Middle frontal gyrus (tissue), 1 donor: Measurements from ENCODE around the gene SNRPD3.
"Not testable (repeated sequence)": the region's sequence is repeated elsewhere in the genome, so short reads cannot be mapped to it uniquely, and the experiment has no call there.

ENCODE experiments used
- DNase-seq: peaks from one replicate; pipeline ENCODE4 v3.0.0-alpha.2; 2015; ENCODE audit warnings: low spot score; ENCODE audit errors: extremely low spot score

SNRPD3 gene

DNA sequence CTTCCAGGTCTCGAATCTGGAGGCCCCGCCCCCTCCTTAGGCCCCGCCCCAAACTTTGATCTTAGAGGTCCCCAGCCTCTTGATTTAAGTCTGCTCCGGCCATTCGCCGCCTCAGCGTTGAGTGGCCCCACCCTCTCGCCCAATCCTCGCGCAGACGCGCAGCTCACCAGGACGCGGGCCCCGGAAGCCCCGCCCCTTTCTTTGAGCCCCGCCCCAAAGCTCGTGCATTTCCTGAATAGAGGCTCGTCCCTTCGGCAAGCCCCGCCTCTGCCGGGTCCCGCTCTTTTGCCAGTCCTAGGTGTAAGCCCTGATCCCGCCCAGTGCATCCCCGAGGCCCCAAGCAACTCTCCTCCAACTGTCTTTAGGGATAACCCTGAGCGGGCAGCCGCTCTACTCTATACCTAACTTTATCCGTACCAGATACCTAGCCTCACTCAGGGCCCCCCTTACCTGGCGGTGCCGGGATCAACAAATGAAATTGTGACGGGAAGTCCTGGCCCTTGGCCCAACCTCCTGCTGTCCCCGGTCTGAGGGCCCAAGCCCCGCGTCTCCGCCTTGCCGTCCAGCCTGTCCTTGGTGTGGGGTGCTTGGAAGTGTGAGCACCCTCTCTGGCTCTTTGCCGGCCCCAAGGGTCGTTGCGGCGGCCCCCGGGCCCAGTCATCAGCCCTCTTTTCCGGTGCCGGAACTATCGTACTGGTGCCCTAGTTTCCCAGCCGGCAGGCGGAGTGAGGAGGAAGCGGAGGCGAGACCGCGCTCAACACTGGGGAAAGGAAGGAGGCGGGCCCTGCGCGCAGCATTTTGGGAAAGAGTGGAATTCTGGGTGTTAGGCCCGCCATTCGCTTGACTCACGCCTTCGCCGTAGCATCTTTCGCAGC is at the start of gene SNRPD3:
TSS of gene SNRPD3 (plus strand) at position 835 of the 875 bp plus-strand sequence. CDS start 1,676 bp downstream, outside the sequence.
- peak; percentile 95 for DNase-seq

GRCh38 chr22:24506802-24507438 is 48.9 kb upstream of the SNRPD3 start:
- no peak for DNase-seq

DNA sequence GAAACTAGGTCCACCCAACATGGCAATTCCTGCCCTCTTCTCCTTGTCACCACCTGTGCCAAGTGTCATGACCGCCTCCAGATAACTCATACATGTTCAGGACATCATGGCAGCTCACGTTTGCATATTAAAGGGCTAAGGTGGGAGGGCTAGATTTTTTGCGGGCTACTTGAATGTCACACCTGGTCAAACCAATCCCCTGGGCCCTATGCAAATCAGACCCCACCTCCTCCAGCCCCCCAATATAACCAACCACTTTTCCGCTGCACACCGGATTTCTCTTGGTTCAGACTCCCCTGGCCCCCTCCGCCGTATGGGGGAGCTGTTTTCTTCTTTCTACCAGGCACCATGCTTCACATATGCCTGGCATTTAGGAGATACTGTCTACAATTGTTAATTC is 48.1 kb upstream of the SNRPD3 start:
- no peak for DNase-seq

GRCh38 chr22:24510637-24511625 is 44.9 kb upstream of the SNRPD3 start:
- no peak for DNase-seq

GRCh38 chr22:24512043-24512442 is 43.8 kb upstream of the SNRPD3 start:
- DNase-seq, result no peak

DNA sequence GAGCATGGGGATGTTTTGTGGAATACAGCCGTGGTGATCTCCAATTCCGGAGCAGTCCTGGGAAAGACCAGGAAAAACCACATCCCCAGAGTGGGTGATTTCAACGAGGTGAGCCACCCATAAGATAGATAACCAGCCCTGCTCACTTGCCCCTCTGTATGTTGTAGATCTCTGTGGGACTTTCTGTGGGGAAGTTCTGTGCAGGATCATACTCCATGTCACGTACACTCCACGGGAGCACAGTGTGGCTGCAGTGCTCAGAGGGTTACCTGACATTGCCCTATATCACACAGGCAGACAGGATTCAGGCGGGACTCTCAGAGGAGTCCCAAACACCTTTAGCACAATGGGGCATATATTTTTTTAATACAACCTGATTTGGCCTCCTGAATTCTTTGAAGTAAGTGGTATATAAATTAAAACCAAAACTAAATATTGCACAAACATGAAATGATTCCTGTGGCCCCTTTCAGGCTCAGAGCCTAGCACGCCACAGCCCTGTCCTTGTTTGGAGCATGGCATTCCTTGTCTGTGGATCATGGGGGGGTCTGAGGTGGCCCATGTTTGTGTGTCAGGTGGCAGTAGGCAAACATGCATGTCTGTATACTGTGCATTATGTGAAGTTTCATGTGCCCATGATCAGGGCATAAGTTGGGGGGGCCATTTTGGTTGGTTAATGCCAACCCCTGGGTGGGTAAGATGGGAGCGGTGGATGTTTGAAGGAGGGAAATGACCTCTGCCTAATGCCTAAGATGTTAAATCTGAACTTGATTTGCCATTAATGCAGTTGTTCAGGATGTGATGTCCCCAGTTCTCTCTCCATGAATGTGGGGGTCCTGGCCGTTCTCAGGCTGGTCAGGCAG is 42.2 kb upstream of the SNRPD3 start:
- no peak for DNase-seq

- DNase-seq, result no peak
These were observed 41.4 kb upstream of the SNRPD3 start for GRCh38 chr22:24514241-24515026.

DNA sequence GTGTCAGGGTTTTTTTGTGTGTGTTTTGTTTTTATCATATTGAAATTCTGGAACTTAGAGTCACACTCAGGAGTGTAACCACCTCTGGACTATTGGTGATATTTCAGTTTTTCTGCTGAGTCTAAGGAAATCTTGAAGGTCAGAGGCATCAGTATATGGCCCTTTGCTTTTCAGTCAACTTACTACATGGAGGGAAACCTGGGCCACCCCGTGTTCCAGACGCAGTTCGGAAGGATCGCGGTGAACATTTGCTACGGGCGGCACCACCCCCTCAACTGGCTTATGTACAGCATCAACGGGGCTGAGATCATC is 40.8 kb upstream of the SNRPD3 start:
- DNase-seq, result no peak

DNA sequence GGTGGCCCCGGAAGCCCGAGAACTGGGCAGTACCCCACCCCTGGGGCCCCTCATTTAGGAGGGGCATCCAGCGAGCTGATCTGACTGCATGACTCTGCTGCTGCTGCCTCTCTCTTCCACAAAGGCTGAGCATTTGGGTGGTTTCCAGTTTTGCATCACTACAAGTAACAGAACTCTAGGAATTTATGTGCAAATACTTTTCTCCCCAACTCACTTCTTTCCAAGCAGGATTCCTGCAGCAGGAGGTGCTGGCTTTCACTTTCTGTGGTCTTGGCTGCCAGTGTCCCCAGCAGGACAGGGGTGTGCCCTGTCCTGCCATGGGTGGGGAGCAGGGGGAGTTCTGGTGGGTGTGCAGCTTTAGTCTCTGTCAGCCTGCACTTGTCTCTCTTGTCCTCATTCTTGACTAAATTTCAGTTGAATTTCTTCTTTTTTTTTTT is 39.5 kb upstream of the SNRPD3 start:
- DNase-seq, result no peak

DNA sequence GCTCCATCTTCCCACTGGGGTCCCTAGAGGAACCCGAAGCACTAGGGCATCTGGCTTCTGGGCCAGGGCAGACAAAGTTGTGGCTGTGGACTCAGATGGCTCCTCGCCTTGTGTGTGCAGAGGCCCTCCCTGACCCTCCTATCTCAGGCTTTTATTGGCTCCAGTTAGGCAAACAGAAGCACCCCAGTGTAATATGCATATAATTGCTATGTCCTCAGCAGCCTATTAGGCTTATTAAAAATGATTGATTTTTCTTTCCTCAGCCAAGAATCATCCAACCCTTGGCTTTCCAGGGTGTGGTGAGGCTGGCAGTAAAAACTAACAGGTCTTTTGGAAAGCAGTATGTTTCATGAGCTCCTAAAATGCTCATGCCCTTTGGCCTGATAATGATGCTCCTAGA is 38.4 kb upstream of the SNRPD3 start:
- DNase-seq, result no peak

DNA sequence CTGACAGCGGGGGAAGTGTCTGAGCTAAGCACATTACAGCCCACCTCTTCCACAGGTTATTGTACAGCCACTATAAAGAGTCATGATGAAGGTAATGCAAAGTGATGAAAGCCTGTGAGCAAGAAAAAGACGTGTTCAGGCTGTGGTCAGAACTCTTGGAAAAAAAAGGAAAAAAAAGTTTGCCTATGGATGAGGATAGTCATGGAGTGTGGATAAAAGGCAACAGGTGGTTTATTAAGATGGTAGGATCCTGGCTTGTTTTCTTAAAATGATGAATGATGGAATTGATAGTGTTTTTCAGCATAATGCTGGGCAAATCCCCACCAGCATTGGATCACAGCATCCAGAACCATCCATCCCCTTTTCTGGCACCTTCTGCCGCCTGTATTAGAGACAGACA is 37.6 kb upstream of the SNRPD3 start:
- DNase-seq, result no peak

GRCh38 chr22:24518771-24519485 is 36.9 kb upstream of the SNRPD3 start:
- DNase-seq, result no peak

- no peak for DNase-seq
These were observed 36.3 kb upstream of the SNRPD3 start for GRCh38 chr22:24519496-24519895.

DNA sequence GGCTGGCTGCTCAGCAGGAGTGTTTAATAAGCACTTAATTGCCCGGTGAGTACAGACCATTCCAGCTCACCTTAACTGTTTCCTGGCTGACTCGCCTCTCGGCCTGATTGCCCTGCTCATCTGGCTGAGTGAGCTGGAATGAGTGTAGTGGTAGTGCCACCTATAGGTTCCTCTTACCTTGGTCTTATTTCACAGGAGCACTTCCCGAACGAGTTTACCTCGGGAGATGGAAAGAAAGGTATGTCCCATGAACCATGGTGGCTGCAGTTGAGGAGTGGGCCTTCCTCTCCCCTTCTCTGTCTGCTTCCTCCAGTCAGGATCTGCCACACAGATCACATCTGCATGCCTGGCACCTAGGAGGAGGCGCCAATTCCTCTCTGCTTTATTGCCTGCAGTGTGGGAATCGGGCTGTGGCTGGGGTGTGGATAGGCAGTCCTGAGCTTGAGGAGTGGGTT is 34.0 kb upstream of the SNRPD3 start:
- no peak for DNase-seq

DNA sequence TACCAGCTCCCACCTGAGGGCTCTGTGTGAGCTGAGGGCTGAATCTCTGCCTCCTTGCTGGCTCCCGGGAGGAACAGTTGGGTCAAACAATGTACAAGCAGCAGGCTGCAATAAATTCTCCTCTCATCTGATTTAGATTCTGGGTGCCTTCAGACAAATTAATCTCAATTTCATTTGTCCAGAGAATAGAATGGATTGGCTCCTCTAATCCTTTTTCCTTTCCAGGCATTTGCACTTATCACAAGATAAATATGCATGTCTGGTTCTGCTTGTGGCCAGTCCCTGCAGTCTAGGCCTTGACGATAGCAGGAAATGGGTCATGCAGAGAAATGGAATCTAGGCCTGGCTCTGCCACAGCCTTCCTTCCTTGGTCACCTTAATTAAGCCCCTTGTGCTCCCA is 31.9 kb upstream of the SNRPD3 start:
- no peak for DNase-seq

DNA sequence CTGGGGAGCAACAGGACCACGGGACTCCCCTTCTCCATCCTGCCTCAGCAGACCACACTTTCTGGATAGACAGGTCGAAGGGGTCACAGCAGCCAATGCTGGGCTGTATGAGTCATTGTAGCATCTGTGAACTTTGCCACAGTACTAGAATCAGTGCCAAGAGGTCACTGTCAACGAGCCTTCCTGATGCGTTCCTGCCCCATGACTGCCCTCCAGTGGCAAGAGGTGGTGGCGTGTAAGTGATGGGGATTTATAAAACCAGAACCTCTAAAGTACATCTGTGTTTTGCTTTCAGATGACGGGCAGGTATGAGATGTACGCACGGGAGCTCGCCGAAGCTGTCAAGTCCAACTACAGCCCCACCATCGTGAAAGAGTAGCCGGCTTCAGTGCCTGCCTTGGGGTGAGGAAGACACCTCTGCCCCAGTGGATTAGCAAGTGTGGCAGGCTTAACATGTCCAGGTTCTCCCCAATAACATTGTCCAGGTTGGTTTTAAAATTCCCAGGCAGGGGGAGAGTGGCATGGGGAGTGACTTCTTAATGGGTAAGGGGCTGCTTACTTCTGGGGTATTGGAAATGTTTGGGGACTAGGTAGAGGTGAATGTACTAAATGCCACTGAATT is 30.3 kb upstream of the SNRPD3 start:
- DNase-seq, result no peak

DNA sequence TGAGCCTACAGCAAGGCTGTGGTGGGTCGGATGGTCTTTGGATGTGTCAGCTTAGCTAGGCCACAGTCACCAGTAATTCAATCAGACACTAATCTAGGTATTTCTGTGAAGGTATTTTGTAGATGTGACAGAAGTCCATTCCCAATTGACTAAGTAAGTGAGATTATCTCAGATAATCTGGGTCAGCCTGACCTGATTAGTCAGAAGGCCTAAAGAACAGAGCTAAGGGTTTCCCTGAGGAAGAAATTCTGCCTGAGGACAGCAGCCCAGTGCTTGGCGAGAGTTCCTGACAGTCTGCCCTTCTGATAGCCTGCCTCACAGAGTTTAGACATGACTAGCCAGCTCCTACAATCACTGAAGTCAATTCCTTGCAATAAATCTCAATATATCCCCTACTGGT is 29.6 kb upstream of the SNRPD3 start:
- DNase-seq, result no peak

- no peak for DNase-seq
These were observed 25.9 kb upstream of the SNRPD3 start for GRCh38 chr22:24529898-24530297.

GRCh38 chr22:24530968-24531367 is 24.8 kb upstream of the SNRPD3 start:
- not testable (repeated sequence) for DNase-seq
